NCI-H187 treated with DMSO at 0.1 percent for 48 hours (cell line): Measurements from ENCODE around the gene RPL3.

Experiments used
- DNase-seq: peaks from one replicate; lab custom pipeline; 2025; lab: John Stamatoyannopoulos, UW

Gene RPL3

GRCh38 chr22:39299829-39300178 is 19.6 kb downstream of the RPL3 start:
- no peak for DNase-seq

GRCh38 chr22:39298241-39298987 is 21.0 kb downstream of the RPL3 start:
- no peak for DNase-seq

- no peak for DNase-seq
Observed at GRCh38 chr22:39297490-39298240, 21.8 kb downstream of the RPL3 start.

- no peak for DNase-seq
Observed at GRCh38 chr22:39296981-39297489, 22.4 kb downstream of the RPL3 start.

- no peak for DNase-seq
Observed at GRCh38 chr22:39296535-39296934, 22.9 kb downstream of the RPL3 start.

GRCh38 chr22:39294571-39295468 is 24.6 kb downstream of the RPL3 start:
- DNase-seq = no peak

GRCh38 chr22:39293766-39294368 is 25.6 kb downstream of the RPL3 start:
- DNase-seq = no peak

- no peak for DNase-seq
Observed at GRCh38 chr22:39292561-39293074, 26.8 kb downstream of the RPL3 start.

- DNase-seq = no peak
Observed at GRCh38 chr22:39292031-39292462, 27.4 kb downstream of the RPL3 start.

- DNase-seq = no peak
Observed at GRCh38 chr22:39291523-39291922, 27.9 kb downstream of the RPL3 start.

GRCh38 chr22:39290724-39291161 is 28.7 kb downstream of the RPL3 start:
- no peak for DNase-seq

GRCh38 chr22:39289975-39290720 is 29.3 kb downstream of the RPL3 start:
- DNase-seq = no peak

- no peak for DNase-seq
Observed at GRCh38 chr22:39289533-39289932, 29.9 kb downstream of the RPL3 start.

- DNase-seq = no peak
Observed at GRCh38 chr22:39288135-39288898, 31.1 kb downstream of the RPL3 start.

GRCh38 chr22:39287076-39287725 is 32.2 kb downstream of the RPL3 start:
- DNase-seq = no peak

- no peak for DNase-seq
Observed at GRCh38 chr22:39284983-39285382, 34.4 kb downstream of the RPL3 start.

GRCh38 chr22:39284142-39284980 is 35.1 kb downstream of the RPL3 start:
- DNase-seq = no peak

- DNase-seq = no peak
Observed at GRCh38 chr22:39283322-39284141, 35.9 kb downstream of the RPL3 start.
